Gastroesophageal sphincter (tissue), 3 donors: ENCODE results near the gene IDH3G.

Experiments
- CTCF ChIP-seq, 4 experiments: fragments of 200-600 bp in 2 of 4; fragments of 450-650 bp in 2 of 4; sonication (generic) in 1 of 4; IDR thresholded peaks; one replicate each; pipeline ENCODE4 v1.5.1; 2017 to 2019; ENCODE audit warnings: antibody characterized with exemption in 4 of 4, mild to moderate bottlenecking in 2 of 4, moderate library complexity in 2 of 4
- EP300 ChIP-seq: sonication (generic); formaldehyde crosslinking; IDR thresholded peaks from one replicate; pipeline ENCODE4 v1.6.1; 2017; ENCODE audit warnings: antibody characterized with exemption, mild to moderate bottlenecking
- POLR2A ChIP-seq, 2 donors: fragments of 450-650 bp; IDR thresholded peaks; one replicate each; pipeline ENCODE4 v1.6.1; 2017; ENCODE audit warnings: antibody characterized with exemption in 2 of 2, mild to moderate bottlenecking in 2 of 2, moderate library complexity in 1 of 2
- POLR2AphosphoS5 ChIP-seq: sonication (generic); formaldehyde crosslinking; IDR thresholded peaks from one replicate; pipeline ENCODE4 v1.6.1; 2017; ENCODE audit warnings: antibody characterized with exemption

- no peak for TF ChIP-seq CTCF (IDR thresholded peaks at IDR 0.05)
- no peak for TF ChIP-seq POLR2AphosphoS5
- no peak for TF ChIP-seq POLR2A (IDR thresholded peaks at IDR 0.05)
- TF ChIP-seq EP300, result no peak
Measured at GRCh38 chrX:153813161-153813560, 19.0 kb upstream of the IDH3G start.
